GM04504 (cell line): ENCODE measurements around the gene MMP26.
"Not testable (repeated sequence)": the region's sequence is repeated elsewhere in the genome, so short reads cannot be mapped to it uniquely, and the experiment has no call there.

Experiments used
- DNase-seq: peaks from one replicate; pipeline ENCODE4 v3.0.0-alpha.2; 2012; ENCODE audit warnings: low read depth

Gene MMP26

GRCh38 chr11:4722616-4723534 lies 18.3 kb downstream of the MMP26 start:
- not testable (repeated sequence) for DNase-seq

GRCh38 chr11:4727171-4727570 lies 22.6 kb downstream of the MMP26 start:
- DNase-seq: no peak

- DNase-seq: no peak
Observed at GRCh38 chr11:4740735-4741134, 36.2 kb downstream of the MMP26 start.

GRCh38 chr11:4748438-4748837 lies 43.9 kb downstream of the MMP26 start:
- DNase-seq: no peak

- DNase-seq: no peak
Observed at GRCh38 chr11:4751201-4751600, 46.6 kb downstream of the MMP26 start.
